GM18873 (cell line): ENCODE data around the gene PREX1.

Experiments
- ATAC-seq: cut with Tn5 transposase; IDR thresholded peaks from one replicate; pipeline ENCODE4 v1.9.1; 2021; ENCODE audit warnings: mild to moderate bottlenecking, moderate library complexity, moderate number of reproducible peaks; ENCODE audit not compliant: unreplicated experiment, low FRiP score

PREX1 gene

DNA sequence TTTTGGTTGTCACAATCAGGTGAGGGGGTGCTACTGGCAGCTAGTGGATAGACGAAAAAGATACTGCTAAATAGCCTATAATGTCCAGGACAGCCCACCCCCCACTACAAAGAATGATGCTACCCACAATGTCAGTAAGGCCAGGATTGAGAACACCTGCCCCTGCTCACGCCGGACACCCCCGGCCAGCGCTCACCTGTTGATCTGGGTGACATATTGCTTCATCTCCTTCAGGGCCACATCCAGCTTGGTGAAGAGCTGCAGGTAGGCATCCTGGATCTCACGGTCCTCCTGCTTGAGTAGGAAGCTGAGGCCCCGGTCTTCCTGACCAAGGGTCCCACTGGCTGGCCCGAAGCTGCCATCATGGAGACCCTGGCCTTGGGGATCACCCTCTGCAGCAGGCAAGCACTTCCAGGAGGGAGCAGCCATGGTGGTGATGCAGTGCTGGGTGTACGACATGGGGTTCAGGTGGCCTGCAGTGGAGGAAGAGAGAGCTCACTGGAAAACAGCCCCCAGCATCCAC lies 178.6 kb downstream of the PREX1 start:
- no peak for ATAC-seq

DNA sequence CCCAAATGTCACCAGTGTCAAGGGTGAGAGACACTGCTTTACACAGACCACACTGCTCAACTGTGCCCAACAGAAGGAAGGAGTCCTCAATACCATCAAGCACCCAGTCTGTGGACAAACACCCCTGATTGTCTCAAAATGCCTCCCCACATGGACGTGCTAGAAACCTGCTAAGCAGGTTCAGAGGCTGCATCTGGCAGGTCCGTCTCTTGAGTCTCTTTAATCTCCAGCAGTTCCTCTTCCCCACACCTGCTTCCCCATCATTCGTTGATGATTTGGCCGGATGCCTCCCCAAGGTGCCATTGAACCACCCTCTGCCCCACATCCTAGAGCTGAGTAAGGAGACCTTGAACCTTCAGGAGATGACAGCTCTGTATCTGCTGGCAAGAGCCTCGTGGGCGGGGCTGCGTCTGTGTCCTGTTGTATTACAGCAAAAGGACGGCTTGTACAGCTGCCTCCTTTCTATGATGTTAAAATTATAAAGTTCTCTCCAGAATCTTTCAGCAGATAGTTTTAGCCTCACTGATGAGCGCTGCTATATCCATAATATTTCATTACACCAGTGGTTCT lies 179.2 kb downstream of the PREX1 start:
- ATAC-seq: no peak

DNA sequence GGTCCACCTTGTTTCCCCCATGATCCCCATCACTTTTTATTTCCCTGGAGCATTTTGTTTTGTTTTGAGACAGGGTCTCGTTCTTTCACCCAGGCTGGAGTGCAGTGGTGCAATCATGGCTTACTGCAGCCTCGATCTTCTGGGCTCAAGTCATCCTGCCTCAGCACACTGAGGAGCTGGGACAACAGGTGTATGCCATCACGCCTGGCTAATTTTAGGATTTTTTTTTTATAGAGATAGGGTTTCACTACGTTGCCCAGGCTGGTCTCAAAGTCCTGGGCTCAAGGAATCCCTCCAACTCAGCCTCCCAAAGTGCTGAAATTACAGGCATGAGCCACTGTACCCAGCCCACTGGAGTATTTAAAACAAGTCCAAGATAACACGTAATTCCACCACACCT lies 179.9 kb downstream of the PREX1 start:
- ATAC-seq: no peak

DNA sequence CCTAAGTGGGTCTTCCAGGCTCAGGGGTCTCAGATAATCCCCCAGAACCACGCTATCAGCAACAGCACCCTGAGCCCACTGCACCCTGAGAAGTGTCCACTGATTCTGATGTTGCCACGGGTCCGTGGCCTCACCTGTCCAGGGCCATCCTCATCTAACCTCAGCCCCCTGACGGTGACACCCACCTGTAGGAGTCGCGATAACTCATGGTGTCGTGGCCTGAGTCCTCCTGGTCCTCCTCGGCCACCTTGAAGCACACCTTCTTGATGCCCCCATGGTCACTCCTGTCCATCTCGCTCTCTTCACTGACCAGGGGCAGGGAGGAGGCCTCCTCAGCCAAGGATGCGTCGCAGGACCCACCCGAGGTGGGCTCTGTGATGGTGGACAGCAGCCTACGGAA lies 182.1 kb downstream of the PREX1 start:
- ATAC-seq: no peak

DNA sequence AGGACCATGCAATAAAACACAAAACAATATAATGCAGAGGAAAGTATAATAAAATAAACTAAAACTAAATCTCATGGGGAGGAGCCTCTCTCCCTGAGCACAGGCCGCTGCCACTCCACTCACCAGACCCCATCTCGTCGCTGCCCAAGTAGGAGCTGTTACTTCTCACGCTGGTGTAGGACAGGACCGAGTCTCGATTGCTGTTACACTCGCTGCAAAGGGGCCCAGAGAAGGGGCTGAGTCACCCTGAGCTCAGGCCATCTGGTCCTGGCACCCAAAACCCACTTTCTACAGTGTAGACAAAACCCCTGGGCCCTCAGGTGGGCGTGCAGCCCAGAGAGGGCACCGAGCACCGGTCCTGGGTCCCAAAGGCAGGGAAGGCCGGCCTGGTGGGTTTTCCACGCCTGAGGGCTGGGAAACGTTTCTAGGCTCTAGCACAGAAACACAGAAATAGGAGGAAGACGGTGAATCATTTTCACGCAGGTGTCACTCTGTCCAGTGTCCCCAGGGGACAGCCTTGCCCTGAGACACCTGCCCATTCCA lies 183.4 kb downstream of the PREX1 start:
- no peak for ATAC-seq

DNA sequence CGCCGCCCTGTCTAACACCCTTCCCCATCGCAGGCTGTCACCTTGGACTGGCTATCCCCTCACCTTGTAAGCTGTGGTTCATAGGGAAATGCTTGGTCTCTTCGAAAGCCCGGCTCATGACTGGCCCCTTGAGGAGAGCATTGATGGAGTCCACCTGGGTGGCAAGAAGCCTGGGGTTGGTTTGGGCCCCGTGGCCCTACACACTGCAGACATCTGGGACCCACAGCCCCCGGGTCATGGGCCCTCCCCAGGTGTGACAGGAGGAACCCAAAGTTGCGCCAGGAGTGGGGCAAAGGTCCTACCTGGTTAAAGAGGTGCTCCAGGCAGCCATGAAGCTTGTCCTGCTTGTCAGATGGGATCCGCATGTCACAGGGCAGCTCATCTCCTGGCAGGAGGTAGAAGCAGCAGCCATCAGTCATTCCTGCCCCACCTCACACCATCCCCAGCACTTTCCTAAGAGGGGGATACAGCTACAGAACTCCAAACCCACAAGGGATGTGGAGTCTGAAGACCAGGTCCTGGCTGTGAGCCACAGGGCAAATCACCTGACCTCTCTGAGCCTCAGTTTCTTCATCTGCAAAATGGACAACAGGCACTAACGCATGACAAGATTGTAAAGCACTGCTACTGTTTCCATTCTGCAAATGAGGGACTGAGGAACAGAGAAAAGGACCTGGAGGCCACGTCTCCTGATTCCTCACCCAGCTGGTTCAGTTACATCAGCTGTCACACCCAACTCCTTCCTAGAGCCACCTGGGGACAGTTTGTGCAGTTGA lies 185.5 kb downstream of the PREX1 start:
- ATAC-seq: no peak

DNA sequence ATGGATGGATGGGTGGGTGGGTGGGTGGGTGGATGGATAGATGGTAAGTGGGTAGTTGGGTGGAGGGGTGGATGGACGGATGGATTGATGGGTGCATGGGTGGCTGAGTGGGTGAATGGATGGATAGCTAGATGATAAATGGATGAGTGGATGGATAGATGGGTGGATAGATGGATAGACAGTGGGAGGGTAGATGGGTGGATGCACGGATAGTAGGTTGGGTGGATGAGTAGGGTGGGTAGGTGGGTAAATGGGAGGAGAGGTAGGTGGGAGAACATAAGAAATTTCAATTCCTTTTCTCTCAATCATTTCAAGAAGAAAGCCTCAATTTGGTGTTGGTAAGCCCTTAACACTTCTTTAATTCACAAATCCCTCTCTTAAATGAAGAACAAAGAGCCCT lies 186.9 kb downstream of the PREX1 start:
- no peak for ATAC-seq

DNA sequence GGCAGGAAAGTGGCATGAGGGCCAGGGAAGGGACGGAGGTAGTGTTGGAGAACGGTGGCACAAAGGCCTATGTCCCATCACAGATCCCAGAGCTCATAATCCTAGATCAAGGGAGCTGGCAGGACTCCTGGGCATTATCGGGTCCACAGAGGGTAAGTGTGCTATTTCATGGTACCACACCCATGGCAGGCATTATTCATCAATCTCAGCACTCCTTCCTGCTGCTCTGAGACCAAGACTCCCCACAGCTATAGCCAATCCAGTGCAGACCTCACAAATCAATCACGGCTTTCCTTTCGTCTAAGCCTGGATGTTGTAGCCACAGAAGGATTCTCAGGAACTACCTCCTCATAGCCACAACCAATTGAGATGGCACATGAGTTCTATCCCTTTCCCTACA lies 187.9 kb downstream of the PREX1 start:
- no peak for ATAC-seq

DNA sequence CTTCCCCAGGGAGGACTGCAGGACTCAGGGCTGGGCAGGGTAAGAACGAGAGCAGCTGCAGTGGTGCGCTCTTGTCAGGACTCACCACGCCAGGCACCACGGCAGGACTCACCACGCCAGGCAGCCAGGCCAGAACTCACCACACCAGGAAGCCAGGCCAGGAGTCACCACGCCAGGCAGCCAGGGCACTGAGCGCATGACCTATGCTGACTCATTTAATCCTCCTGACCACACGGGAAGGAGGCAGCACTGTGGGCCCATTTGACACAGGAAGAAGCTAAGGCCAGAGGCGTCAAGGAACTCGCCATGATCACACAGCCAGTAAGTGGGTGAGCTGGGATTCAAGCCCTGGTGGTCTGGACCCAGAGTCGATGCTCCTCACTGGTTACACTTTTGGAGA lies 189.3 kb downstream of the PREX1 start:
- no peak for ATAC-seq

DNA sequence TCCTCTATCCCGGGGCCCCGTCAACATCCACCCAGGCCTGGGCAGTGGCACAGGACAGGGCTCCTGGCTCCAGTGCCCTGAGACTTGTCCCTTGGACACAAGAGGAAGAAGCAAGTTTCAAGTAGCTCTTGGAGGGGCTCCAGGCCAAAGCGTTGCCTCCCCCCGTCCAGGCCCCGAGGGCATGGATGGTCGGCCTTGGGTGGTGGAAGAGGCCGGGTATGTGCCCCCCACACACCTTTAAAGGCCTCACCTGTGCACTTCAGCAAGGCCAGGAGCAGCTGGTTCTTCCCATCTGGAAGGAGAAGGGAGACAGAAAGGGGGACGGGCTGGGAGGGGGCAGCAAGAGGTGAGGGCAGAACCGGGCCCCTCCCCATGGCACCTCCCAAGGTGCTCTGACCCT lies 190.3 kb downstream of the PREX1 start:
- ATAC-seq: no peak

DNA sequence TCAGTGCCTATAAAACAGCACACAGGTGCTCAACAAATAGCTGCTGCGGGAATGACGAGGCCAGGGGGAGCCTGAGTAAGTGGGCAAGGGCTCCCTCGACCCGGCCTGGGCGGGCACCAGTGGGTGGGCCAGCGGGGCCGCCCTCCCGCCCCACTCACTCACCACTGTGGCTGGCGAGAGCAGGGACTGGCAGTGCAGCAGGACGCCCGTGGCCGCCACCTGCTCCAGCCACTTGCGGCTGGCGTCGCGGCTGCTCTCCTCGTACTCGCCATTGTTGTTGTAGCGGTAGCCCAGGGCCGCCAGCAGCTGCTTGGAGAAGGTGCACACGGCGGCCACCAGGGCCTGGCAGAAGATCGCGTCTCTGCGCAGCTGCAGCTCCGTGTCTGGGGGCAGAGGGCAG lies 191.5 kb downstream of the PREX1 start:
- ATAC-seq: no peak

DNA sequence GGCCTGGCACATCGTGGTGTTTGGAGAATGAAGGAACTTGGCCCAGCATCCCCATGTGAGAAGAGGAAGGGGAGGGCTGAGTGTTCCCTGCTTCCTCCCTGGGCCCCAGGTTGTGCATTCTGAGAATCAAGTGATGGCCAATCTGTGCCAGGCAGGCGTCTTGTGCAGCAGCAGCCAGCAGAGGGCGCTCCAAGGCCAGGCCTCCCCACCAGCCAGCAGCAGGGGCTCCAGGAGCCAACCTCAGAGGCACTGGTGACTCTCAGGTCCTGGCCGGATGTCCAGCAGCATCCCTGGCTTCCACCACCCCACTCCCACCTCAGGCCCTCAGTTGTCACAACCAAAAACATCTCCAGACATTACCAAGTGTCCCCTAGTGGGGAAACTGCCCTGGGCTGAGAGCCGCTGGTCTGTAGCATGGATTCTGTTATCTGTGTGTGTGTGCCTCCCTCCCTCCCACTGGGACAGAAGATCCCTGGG lies 192.0 kb downstream of the PREX1 start:
- ATAC-seq: no peak

DNA sequence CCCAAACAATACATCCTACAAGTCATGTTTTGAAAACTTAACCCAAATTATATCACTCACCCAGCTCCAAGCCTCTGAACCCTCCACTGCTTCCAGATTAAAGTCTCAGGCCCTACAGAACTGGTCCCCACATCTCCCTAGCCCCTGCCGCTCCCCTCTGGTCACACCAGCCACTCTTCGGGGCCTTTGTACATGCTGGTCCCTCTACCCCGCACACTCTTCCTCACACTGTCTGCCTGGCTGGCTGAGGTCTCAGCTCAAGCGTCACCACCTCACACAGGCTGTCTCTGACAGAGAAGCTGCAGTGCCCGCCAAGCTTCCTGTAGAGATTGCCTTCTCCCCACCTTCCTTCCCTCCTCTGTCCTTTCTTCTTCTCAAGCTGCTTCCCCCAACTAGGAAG lies 192.4 kb downstream of the PREX1 start:
- ATAC-seq: no peak

DNA sequence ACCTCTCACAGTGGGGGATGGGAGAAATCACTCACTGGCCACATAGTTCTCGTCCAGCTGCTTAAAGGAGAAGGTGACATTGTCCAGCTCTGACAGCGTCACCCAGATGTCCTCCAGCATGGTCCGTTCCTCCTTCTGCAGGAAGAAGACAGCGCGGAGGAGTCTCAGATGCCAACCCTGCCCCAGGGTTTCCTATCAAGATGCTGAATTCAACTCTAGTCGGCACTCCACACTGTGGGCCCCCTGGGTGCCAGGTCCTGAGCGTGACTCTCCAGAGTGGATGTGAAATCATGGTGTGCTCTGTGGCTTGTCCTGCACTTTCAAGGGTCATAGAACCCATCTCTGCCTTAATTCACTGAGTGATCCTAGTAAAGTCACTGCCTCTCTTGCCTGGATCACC lies 193.2 kb downstream of the PREX1 start:
- ATAC-seq: no peak

DNA sequence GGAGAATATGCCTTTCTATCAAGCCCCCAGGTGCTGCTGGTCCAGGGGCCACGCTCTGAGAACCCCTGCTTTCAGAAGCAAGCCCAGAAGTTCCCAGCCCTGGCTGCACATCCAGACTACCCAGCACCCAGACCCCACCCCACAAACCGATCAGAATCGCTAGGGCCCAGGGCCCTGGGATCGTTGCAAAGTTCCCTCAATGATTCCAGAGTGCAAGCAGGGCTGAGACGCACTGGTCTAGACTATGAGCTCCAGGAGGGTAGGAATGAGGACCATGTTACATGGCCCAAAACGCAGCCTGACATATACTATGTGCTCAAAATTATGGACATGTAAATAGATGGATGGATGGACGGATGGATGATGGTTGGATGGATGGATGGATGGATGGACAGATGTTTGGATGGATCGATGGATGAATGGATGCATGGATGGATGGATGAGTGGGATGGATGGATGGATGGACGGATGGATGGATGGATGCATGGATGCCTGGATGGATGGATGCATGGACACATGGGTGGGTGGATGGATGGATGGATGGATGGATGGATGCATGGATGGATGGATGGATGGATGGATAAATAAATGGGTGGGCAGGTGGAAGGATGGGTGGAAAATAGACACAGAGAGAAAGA lies 194.1 kb downstream of the PREX1 start:
- ATAC-seq: no peak

DNA sequence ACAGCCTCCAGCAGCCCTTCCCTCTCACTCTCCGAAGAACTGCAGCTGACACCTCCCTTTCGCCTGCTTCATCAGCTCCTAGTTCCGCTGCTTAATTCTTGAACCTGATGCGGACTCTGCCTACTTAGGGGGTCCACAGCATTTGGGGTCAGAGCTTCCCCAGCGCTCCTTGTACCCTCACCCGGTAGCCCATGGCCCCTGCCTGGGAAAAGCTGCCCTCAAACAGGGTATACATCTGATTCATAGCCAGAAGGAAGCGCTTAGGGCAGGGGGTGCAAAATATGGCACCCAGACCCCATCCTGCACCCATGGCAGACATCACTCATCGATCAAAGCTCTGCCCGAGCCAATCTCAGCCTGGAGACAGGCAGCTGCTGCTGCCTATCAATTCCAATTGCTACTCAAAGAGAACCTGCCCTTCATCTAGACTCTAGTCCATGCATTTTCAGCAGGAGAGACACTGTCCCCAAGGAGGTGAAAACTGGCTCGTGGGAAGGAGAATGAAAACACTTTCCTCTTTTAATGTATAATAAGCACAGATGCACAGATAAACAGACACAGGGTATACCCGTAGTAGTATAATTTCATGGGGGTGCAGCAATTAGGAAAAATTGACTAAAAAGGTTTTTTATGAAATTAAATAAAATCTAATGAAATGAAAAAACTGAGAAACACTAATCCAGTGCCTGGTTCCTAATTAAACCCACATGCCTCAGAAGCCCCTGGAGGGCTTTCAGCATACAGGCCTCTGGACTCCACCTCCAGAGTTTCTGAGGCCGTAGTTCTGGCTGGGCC lies 194.8 kb downstream of the PREX1 start:
- ATAC-seq: no peak

DNA sequence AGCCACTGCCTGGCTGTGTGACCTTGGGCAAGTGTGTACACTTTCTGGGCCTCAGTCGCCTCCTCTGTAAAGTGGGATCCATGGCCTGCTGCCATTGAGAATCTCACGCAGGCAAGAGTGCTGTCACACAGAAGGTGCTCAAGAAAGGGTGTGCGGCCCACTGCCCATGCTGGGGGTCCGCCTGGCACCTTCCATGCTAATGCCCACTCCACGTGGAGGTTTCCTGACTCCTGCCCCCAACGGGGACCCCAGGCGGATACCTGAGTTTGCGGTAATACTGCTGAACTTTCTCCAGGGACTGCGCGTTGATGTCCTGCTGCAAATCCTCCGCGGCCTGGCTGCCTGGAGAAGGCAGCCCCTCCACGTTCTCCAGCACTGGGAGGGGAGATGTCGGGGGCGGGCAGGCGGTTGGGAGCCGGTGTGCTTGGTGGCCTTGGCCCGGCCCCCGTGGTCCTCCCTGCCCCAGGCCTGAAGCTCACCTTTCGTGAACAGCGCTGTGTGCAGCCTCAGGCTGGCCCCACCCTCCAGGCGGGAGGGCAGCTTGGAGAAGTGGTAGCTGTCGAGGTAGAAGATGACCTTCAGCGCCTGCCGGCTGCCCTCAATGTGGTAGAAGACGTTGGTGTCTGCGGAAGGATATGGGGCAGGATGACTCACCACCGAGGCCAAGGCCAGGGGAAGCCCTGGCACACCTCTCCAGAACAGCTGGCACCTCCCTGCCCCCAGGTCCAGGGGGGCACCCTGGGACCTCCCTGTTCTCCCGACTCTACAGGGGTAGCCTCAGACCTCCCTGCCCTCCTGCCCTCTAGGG lies 195.6 kb downstream of the PREX1 start:
- no peak for ATAC-seq

DNA sequence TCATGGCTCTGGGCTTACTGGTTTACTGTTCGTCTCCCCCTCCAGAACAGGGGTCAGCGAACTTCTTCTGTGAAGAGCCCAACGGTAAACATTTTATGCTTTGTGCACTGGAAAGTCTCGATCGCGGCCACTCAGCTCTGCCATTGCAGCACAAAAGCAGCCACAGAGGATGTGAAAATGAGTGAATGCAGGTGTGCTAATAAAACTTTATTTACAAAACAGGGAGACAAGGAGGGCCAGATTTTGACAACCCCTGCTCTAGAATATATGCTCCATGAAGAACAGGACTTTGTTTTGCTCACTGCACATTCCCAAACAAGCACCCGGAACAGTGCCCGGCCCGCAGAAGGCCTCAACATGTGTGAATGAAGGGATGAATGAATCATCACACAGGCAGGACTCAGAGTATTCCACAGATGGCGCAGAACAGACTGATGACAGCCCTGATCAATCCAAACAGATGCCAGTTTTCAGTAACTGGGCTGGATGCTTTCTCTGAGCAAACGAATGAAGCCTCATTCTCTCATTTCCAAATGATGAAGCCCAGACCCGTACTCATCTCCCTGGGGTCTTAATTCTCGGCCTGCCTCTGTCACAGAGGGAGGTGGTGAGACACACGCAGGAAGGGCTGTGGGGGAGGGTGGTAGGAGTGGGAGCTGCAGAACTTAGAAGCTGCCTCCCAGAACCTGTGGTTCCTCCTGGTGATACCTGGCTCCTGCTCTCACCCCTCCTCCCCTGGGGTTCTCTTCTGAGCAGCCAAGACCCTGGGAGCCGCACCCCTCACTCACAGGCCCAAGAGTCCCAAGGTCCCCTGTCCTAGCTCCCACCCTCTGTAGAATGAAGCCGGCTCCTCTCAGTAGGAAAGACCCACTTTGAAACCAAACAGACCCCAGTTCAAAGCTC lies 196.4 kb downstream of the PREX1 start:
- no peak for ATAC-seq
